ENCODE data around the gene CAPNS2. TPM values are rescaled to one million over a fixed set of nuclear protein-coding genes. Genes with fewer than 3 reads are reported as not detected.

The CAPNS2 gene
- not detected for total RNA-seq
- total RNA-seq (2013) = not detected
- 0 to 0.13 (median 0) reads per million in 29 experiments for total RNA-seq

GRCh38 chr16:55566432-55567175 is at the start of gene CAPNS2:
CAPNS2 (plus strand) TSS chr16:55566684; CDS start chr16:55566757, 73 bp downstream.
- Histone ChIP-seq H3K4me3 (ENCODE audit: control insufficient read depth in 1 of 2, extremely low read depth in 1 of 2, low read length in 1 of 2) (no peak within 1 kb of the TSS), H3K9me3 (no peaks in the 10 kb centered on the region), H3K27ac (ENCODE audit: low read length) (no peak within 1 kb of the TSS), H3K27me3 (replicated peaks in 1 of 2; ENCODE audit: control insufficient read depth in 2 of 2, extremely low read depth in 1 of 2, insufficient read depth in 2 of 2, low read length in 1 of 2) (peaks cover 0 to 5% of the 10 kb centered on the region in 2 experiments), H3K36me3 (ENCODE audit: control insufficient read depth in 2 of 2, extremely low read depth in 1 of 2, insufficient read depth in 1 of 2, low read length in 1 of 2) (no peaks in the 10 kb centered on the region), H3K4me1 (ENCODE audit: control insufficient read depth in 1 of 2, extremely low read depth in 1 of 2, insufficient read depth in 2 of 2, low read length in 2 of 2) (no peaks in the 10 kb centered on the region)
- no peaks in the 10 kb centered on the region for H3K36me3 Mint-ChIP-seq
- POLR2A ChIA-PET = no interaction called here
- no peak for ATAC-seq (replicated peaks in 1 of 4)
- DNase-seq = no peak
- H3K27me3 Mint-ChIP-seq = peaks cover 4 to 13% of the 10 kb centered on the region in 2 donors
- CTCF ChIA-PET = no interaction called here
- 93% methylated on average over 3 of the region's 9 CpGs for WGBS (ENCODE audit: insufficient coverage)
- H3K4me3 Mint-ChIP-seq = no peak within 1 kb of the TSS
- no peaks in the 10 kb centered on the region for H3K9me3 Mint-ChIP-seq
- H3K27ac Mint-ChIP-seq = no peak within 1 kb of the TSS
- no peaks in the 10 kb centered on the region for H3K4me1 Mint-ChIP-seq

GRCh38 chr16:55521792-55522191 is 44.7 kb upstream of the CAPNS2 start:
- WGBS (ENCODE audit: insufficient coverage) = no CpG with 5 or more reads among the region's 1 CpG
- ATAC-seq (replicated peaks in 1 of 4) (no peak), DNase-seq (no peak)
- Histone ChIP-seq H3K36me3 (ENCODE audit: control insufficient read depth in 2 of 2, extremely low read depth in 1 of 2, insufficient read depth in 1 of 2, low read length in 1 of 2) (no peaks in the 10 kb centered on the region), H3K27ac (ENCODE audit: low read length) (no peak overlapping the region), H3K27me3 (replicated peaks in 1 of 2; ENCODE audit: control insufficient read depth in 2 of 2, extremely low read depth in 1 of 2, insufficient read depth in 2 of 2, low read length in 1 of 2) (no peaks in the 10 kb centered on the region), H3K4me3 (ENCODE audit: control insufficient read depth in 1 of 2, extremely low read depth in 1 of 2, low read length in 1 of 2) (no peak overlapping the region), H3K9me3 (peaks cover 6% of the 10 kb centered on the region), H3K4me1 (ENCODE audit: control insufficient read depth in 1 of 2, extremely low read depth in 1 of 2, insufficient read depth in 2 of 2, low read length in 2 of 2) (no peaks in the 10 kb centered on the region)
- Mint-ChIP-seq H3K4me3 (no peak overlapping the region), H3K9me3 (peaks cover 3 to 9% (median 9%) of the 10 kb centered on the region in 3 donors), H3K36me3 (no peaks in the 10 kb centered on the region), H3K27me3 (no peaks in the 10 kb centered on the region), H3K4me1 (no peaks in the 10 kb centered on the region), H3K27ac (no peak overlapping the region)
- POLR2A ChIA-PET = no interaction called here
- CTCF ChIA-PET = no interaction called here

GRCh38 chr16:55526441-55526840 is 40.0 kb upstream of the CAPNS2 start:
- Mint-ChIP-seq H3K9me3 (peaks cover 0 to 9% (median 9%) of the 10 kb centered on the region in 3 donors), H3K27ac (no peak overlapping the region), H3K27me3 (peaks cover 4% of the 10 kb centered on the region in 2 donors), H3K4me3 (no peak overlapping the region), H3K36me3 (no peaks in the 10 kb centered on the region), H3K4me1 (no peaks in the 10 kb centered on the region)
- no peak for DNase-seq
- WGBS (ENCODE audit: insufficient coverage) = no CpG with 5 or more reads among the region's 2 CpGs
- POLR2A ChIA-PET = no interaction called here
- Histone ChIP-seq H3K4me1 (ENCODE audit: control insufficient read depth in 1 of 2, extremely low read depth in 1 of 2, insufficient read depth in 2 of 2, low read length in 2 of 2) (no peaks in the 10 kb centered on the region), H3K9me3 (peaks cover 6% of the 10 kb centered on the region), H3K4me3 (ENCODE audit: control insufficient read depth in 1 of 2, extremely low read depth in 1 of 2, low read length in 1 of 2) (no peak overlapping the region), H3K27ac (ENCODE audit: low read length) (no peak overlapping the region), H3K27me3 (replicated peaks in 1 of 2; ENCODE audit: control insufficient read depth in 2 of 2, extremely low read depth in 1 of 2, insufficient read depth in 2 of 2, low read length in 1 of 2) (no peaks in the 10 kb centered on the region), H3K36me3 (ENCODE audit: control insufficient read depth in 2 of 2, extremely low read depth in 1 of 2, insufficient read depth in 1 of 2, low read length in 1 of 2) (no peaks in the 10 kb centered on the region)
- CTCF ChIA-PET = no interaction called here
- ATAC-seq (replicated peaks in 1 of 4) = no peak

GRCh38 chr16:55527885-55528284 is 38.6 kb upstream of the CAPNS2 start:
- Histone ChIP-seq H3K27ac (ENCODE audit: low read length) (no peak overlapping the region), H3K4me3 (ENCODE audit: control insufficient read depth in 1 of 2, extremely low read depth in 1 of 2, low read length in 1 of 2) (no peak overlapping the region), H3K4me1 (ENCODE audit: control insufficient read depth in 1 of 2, extremely low read depth in 1 of 2, insufficient read depth in 2 of 2, low read length in 2 of 2) (no peaks in the 10 kb centered on the region), H3K36me3 (ENCODE audit: control insufficient read depth in 2 of 2, extremely low read depth in 1 of 2, insufficient read depth in 1 of 2, low read length in 1 of 2) (no peaks in the 10 kb centered on the region), H3K9me3 (no peaks in the 10 kb centered on the region), H3K27me3 (replicated peaks in 1 of 2; ENCODE audit: control insufficient read depth in 2 of 2, extremely low read depth in 1 of 2, insufficient read depth in 2 of 2, low read length in 1 of 2) (no peaks in the 10 kb centered on the region)
- ATAC-seq (replicated peaks in 1 of 4) = no peak
- no peaks in the 10 kb centered on the region for H3K9me3 Mint-ChIP-seq
- DNase-seq = no peak
- no peak overlapping the region for H3K27ac Mint-ChIP-seq
- H3K36me3 Mint-ChIP-seq = no peaks in the 10 kb centered on the region
- ChIA-PET POLR2A (interaction anchor here in 1 of 2 donors (0.6 kb wide), 2 partner anchors 21 to 48 kb away, joined by 3 to 8 read pairs; no protein-coding TSS in a partner anchor), CTCF (interaction anchor here in 1 of 2 donors (0.6 kb wide), 1 partner anchor 13 kb away, joined by 3 read pairs; no protein-coding TSS in a partner anchor)
- H3K4me1 Mint-ChIP-seq = no peaks in the 10 kb centered on the region
- no peak overlapping the region for H3K4me3 Mint-ChIP-seq
- peaks cover 4% of the 10 kb centered on the region in 2 donors for H3K27me3 Mint-ChIP-seq

GRCh38 chr16:55529018-55529417 is 37.5 kb upstream of the CAPNS2 start:
- Mint-ChIP-seq H3K36me3 (no peaks in the 10 kb centered on the region), H3K9me3 (no peaks in the 10 kb centered on the region), H3K27me3 (peaks cover 4% of the 10 kb centered on the region in 2 donors), H3K4me1 (no peaks in the 10 kb centered on the region), H3K27ac (no peak overlapping the region), H3K4me3 (no peak overlapping the region)
- no peak for ATAC-seq (replicated peaks in 1 of 4)
- CTCF ChIA-PET = no interaction called here
- no peaks in the 10 kb centered on the region for H3K4me1 ChIP-seq (ENCODE audit: control insufficient read depth in 1 of 2, extremely low read depth in 1 of 2, insufficient read depth in 2 of 2, low read length in 2 of 2)
- no CpG with 5 or more reads among the region's 2 CpGs for WGBS (ENCODE audit: insufficient coverage)
- no peak for DNase-seq
- H3K27ac ChIP-seq (ENCODE audit: low read length) = no peak overlapping the region
- no peaks in the 10 kb centered on the region for H3K36me3 ChIP-seq (ENCODE audit: control insufficient read depth in 2 of 2, extremely low read depth in 1 of 2, insufficient read depth in 1 of 2, low read length in 1 of 2)
- H3K27me3 ChIP-seq (replicated peaks in 1 of 2; ENCODE audit: control insufficient read depth in 2 of 2, extremely low read depth in 1 of 2, insufficient read depth in 2 of 2, low read length in 1 of 2) = no peaks in the 10 kb centered on the region
- no peak overlapping the region for H3K4me3 ChIP-seq (ENCODE audit: control insufficient read depth in 1 of 2, extremely low read depth in 1 of 2, low read length in 1 of 2)
- POLR2A ChIA-PET = no interaction called here
- no peaks in the 10 kb centered on the region for H3K9me3 ChIP-seq

- no CpG with 5 or more reads among the region's 1 CpG for WGBS (ENCODE audit: insufficient coverage)
- DNase-seq = no peak
- no peaks in the 10 kb centered on the region for H3K9me3 ChIP-seq
- Mint-ChIP-seq H3K4me3 (no peak overlapping the region), H3K27me3 (peaks cover 4% of the 10 kb centered on the region in 2 donors), H3K4me1 (no peaks in the 10 kb centered on the region), H3K9me3 (no peaks in the 10 kb centered on the region), H3K36me3 (no peaks in the 10 kb centered on the region), H3K27ac (no peak overlapping the region)
- ATAC-seq (replicated peaks in 1 of 4) = no peak
- ChIA-PET CTCF (no interaction called here), POLR2A (no interaction called here)
- no peak overlapping the region for H3K4me3 ChIP-seq (ENCODE audit: control insufficient read depth in 1 of 2, extremely low read depth in 1 of 2, low read length in 1 of 2)
- no peaks in the 10 kb centered on the region for H3K27me3 ChIP-seq (replicated peaks in 1 of 2; ENCODE audit: control insufficient read depth in 2 of 2, extremely low read depth in 1 of 2, insufficient read depth in 2 of 2, low read length in 1 of 2)
- H3K27ac ChIP-seq (ENCODE audit: low read length) = no peak overlapping the region
- H3K4me1 ChIP-seq (ENCODE audit: control insufficient read depth in 1 of 2, extremely low read depth in 1 of 2, insufficient read depth in 2 of 2, low read length in 2 of 2) = no peaks in the 10 kb centered on the region
- H3K36me3 ChIP-seq (ENCODE audit: control insufficient read depth in 2 of 2, extremely low read depth in 1 of 2, insufficient read depth in 1 of 2, low read length in 1 of 2) = no peaks in the 10 kb centered on the region
Observed at GRCh38 chr16:55530316-55530856, 36.1 kb upstream of the CAPNS2 start.

Measured in T-cell (primary cell).